Stimulated activated CD8-positive, alpha-beta memory T cell treated with anti-CD3 and anti-CD28 coated beads, Interleukin-4, amount 100 ng/mL, for 48 hours (primary cell): ENCODE data around the gene HMGCR.

Experiments used
- DNase-seq: peaks from one replicate; pipeline ENCODE4 v3.0.0-alpha.2; 2020

The HMGCR gene

DNA sequence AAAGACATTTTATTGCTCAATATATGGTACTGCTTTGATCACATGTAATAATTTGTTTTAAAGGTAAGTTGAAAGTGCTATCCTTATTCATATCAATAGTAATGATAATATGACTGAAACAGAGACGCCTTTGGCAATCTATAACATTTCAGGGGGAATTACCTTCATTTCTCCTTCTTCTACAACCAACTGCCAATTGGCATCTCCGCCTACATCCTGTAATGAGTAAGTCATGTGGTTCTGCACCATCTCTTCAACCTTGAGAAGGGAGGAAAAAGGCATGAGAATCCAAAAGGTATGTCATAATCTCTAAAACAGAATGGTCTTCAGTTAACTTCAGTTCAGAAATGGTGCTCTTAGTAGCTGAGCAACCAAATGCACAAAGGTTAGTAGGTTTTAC, 52.4 kb downstream of the HMGCR start:
- no peak for DNase-seq

DNA sequence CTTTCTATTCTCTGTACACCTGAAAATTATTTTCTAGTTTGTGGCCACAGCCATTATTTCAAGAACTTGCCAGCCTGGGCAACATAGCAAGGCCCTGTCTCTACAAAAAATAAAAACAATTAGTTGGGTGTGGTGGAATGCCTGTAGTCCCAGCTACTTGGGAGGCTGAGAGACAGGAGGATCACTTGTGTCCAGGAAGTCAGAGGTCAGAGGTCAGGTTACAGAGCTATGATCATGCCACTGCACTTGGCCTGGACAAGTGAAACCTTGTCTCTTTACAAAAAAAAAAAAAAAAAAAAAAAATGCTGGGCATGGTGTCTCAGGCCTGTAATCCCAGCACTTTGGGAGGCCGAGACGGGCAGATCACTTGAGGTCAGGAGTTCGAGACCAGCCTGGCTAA, 58.3 kb downstream of the HMGCR start:
- no peak for DNase-seq

DNA sequence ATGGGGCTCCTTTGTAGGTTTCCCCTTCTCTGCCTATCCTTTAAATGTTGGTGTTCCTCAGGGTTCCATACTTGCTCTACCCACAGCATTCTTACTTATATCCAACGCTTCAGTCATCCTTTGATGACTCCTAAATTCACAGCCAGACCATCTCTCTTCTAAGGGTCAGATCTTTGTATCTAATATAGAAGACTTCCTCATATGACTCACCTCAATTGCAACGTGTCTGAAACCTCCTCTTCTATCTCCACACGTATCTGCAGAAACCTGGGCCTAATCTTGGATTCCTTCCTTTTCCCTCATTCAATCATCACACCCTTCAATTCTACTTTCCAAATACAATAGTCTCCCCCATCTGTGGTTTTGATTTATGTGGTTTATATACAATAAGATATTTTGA, 68.3 kb downstream of the HMGCR start:
- no peak for DNase-seq
